Esophagus muscularis mucosa (tissue), 4 donors: ENCODE data around the gene NDUFV2. TPM values are rescaled to one million over a fixed set of nuclear protein-coding genes. Genes with fewer than 3 reads are reported as not detected.

Experiments used
- DNase-seq: peaks from one replicate; pipeline ENCODE4 v3.0.0-alpha.2; 2017; ENCODE audit errors: extremely low spot score
- H3K27ac ChIP-seq, 4 donors: fragments of 200-600 bp; sonication (generic); replicated peaks in 1 of 4; 1 replicate in 3 of 4; 2 replicates in 1 of 4; pipeline ENCODE4 v1.5.1; 2016 to 2019; ENCODE audit warnings: mild to moderate bottlenecking in 1 of 4
- H3K27me3 ChIP-seq, 4 donors: fragments of 200-600 bp; sonication (generic); one replicate each; pipeline versions ENCODE4 v1.5.1 to v1.6.0; 2016 to 2019
- H3K36me3 ChIP-seq, 4 donors: fragments of 200-600 bp; sonication (generic); one replicate each; pipeline ENCODE4 v1.5.1; 2016 to 2019
- H3K4me1 ChIP-seq, 4 donors: fragments of 200-600 bp; sonication (generic); one replicate each; pipeline ENCODE4 v1.5.1; 2016 to 2019
- H3K4me3 ChIP-seq, 4 donors: fragments of 200-600 bp; sonication (generic); 1 replicate in 2 of 4; 2 replicates in 2 of 4; pipeline ENCODE4 v1.5.1; 2016 to 2019; ENCODE audit warnings: mild to moderate bottlenecking in 4 of 4, moderate library complexity in 1 of 4
- H3K9me3 ChIP-seq, 4 donors: fragments of 200-600 bp; sonication (generic); 1 replicate in 3 of 4; 2 replicates in 1 of 4; pipeline ENCODE4 v1.5.1; 2016 to 2019
- CTCF ChIP-seq, 3 experiments: fragments of 200-600 bp in 2 of 3; fragments of 450-650 bp in 1 of 3; sonication (generic) in 2 of 3; IDR thresholded peaks; one replicate each; pipeline ENCODE4 v1.5.1; 2017 to 2019; ENCODE audit warnings: antibody characterized with exemption in 3 of 3, mild to moderate bottlenecking in 2 of 3, moderate library complexity in 1 of 3
- EP300 ChIP-seq: sonication (generic); formaldehyde crosslinking; IDR thresholded peaks from one replicate; pipeline ENCODE4 v1.6.1; 2017; ENCODE audit warnings: antibody characterized with exemption
- POLR2A ChIP-seq: fragments of 450-650 bp; IDR thresholded peaks from one replicate; pipeline ENCODE4 v1.6.1; 2017; ENCODE audit warnings: antibody characterized with exemption, moderate library complexity, mild to moderate bottlenecking, low read depth
- POLR2AphosphoS5 ChIP-seq, 2 donors: sonication (generic); formaldehyde crosslinking; IDR thresholded peaks; one replicate each; pipeline ENCODE4 v1.6.1; 2017; ENCODE audit warnings: antibody characterized with exemption in 2 of 2
- WGBS: methylation state at CpG from one replicate; pipeline ENCODE4 v1.1.5; 2018; 5-methylcytosine and 5-hydroxymethylcytosine counted together
- intact Hi-C: fragments of 100-400 bp; cut with DNase I; formaldehyde crosslinking; loops from one replicate; pipeline ENCODE4 v1.15.1; 2023
- total RNA-seq, 4 donors: library from RNA; depleted of rRNA; stranded (reverse); fragments of >200 nt; gene quantifications; one replicate each; pipeline versions ENCODE4 v1.1.0 to v1.2.1, GENCODE V29; 2016

NDUFV2 gene
- total RNA-seq, 4 donors from 2014 or later, result 120 to 229 (median 175) TPM

GRCh38 chr18:9096007-9096371, 6.5 kb upstream of the NDUFV2 start:
- H3K4me3 ChIP-seq, result no peak overlapping the region
- no peak for TF ChIP-seq POLR2A
- no peak for TF ChIP-seq CTCF (IDR thresholded peaks at IDR 0.05)
- TF ChIP-seq EP300, result no peak
- TF ChIP-seq POLR2AphosphoS5 (IDR thresholded peaks at IDR 0.05), result no peak
- no peaks in the 10 kb centered on the region for H3K27me3 ChIP-seq
- H3K4me1 ChIP-seq, result peaks cover 6 to 61% (median 46%) of the 10 kb centered on the region in 4 donors
- 42% methylated on average over 3 of the region's 3 CpGs for WGBS
- intact Hi-C loops, result no loop called here
- DNase-seq, result no peak
- peak overlapping the region; percentile 75 to 82 (median 78) for H3K27ac ChIP-seq
- no peaks in the 10 kb centered on the region for H3K9me3 ChIP-seq
- no peaks in the 10 kb centered on the region for H3K36me3 ChIP-seq

DNA sequence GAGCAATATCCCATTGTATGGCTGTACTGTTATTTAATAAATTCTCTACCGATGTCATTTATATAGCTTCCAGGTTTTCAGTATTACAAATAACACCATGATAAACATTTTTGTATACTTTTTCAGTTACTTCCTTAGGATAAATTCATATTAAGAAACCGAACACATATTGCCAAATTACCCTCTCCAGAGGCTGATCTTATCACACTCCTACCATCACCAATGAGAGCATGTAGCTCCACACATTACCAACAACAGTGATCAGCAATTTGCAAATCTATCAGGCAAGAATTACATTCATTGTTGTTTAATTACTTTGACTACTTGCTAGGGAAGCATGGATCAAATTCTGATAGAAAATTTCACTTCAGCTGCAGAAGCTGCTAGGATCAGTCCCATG, 5.8 kb upstream of the NDUFV2 start:
- no peaks in the 10 kb centered on the region for H3K36me3 ChIP-seq
- peaks cover 10 to 66% (median 51%) of the 10 kb centered on the region in 4 donors for H3K4me1 ChIP-seq
- TF ChIP-seq POLR2A (no peak), EP300 (no peak), CTCF (IDR thresholded peaks at IDR 0.05) (no peak), POLR2AphosphoS5 (IDR thresholded peaks at IDR 0.05) (no peak)
- intact Hi-C loops, result no loop called here
- WGBS, result 78% methylated on average over 2 of the region's 2 CpGs
- DNase-seq, result no peak
- H3K4me3 ChIP-seq, result no peak overlapping the region
- peak overlapping the region; percentile 75 to 82 (median 78) for H3K27ac ChIP-seq
- H3K27me3 ChIP-seq, result no peaks in the 10 kb centered on the region
- H3K9me3 ChIP-seq, result no peaks in the 10 kb centered on the region

GRCh38 chr18:9097349-9097748, 5.2 kb upstream of the NDUFV2 start:
- whole genome bisulfite sequencing, result 56% methylated on average over 2 of the region's 2 CpGs
- TF ChIP-seq EP300 (no peak), POLR2A (no peak), CTCF (IDR thresholded peaks at IDR 0.05) (no peak), POLR2AphosphoS5 (IDR thresholded peaks at IDR 0.05) (no peak)
- Histone ChIP-seq H3K4me3 (no peak overlapping the region), H3K27ac (peak overlapping the region; percentile 75 to 82 (median 78)), H3K27me3 (no peaks in the 10 kb centered on the region), H3K36me3 (no peaks in the 10 kb centered on the region), H3K4me1 (peaks cover 10 to 68% (median 54%) of the 10 kb centered on the region in 4 donors), H3K9me3 (no peaks in the 10 kb centered on the region)
- intact Hi-C loops, result no loop called here
- DNase-seq, result no peak

- intact Hi-C loops, result no loop called here
- peaks cover 21 to 64% (median 54%) of the 10 kb centered on the region in 4 donors for H3K4me1 ChIP-seq
- TF ChIP-seq EP300, result no peak
- TF ChIP-seq POLR2AphosphoS5 (IDR thresholded peaks at IDR 0.05), result no peak
- TF ChIP-seq CTCF (IDR thresholded peaks at IDR 0.05), result no peak
- no peak for TF ChIP-seq POLR2A
- no peaks in the 10 kb centered on the region for H3K27me3 ChIP-seq
- DNase-seq, result no peak
- no peaks in the 10 kb centered on the region for H3K9me3 ChIP-seq
- no peaks in the 10 kb centered on the region for H3K36me3 ChIP-seq
- H3K27ac ChIP-seq, result peak overlapping the region in 3 of 4 donors; percentile 88 to 95 (median 91)
- H3K4me3 ChIP-seq, result no peak overlapping the region
- WGBS, result 94% methylated on average over 3 of the region's 3 CpGs
Observed at GRCh38 chr18:9100796-9101195, 1.7 kb upstream of the NDUFV2 start.
